GM12878 (cell line): Measurements from ENCODE around the gene TMEM201.

Experiments
- CBFB ChIP-seq: IDR thresholded peaks from 2 replicates; pipeline ENCODE4 v1.6.1; 2016; ENCODE audit warnings: antibody characterized with exemption, low read depth
- CHD2 ChIP-seq: IDR thresholded peaks from 2 replicates; pipeline ENCODE4 v1.6.1; 2011; ENCODE audit warnings: low read depth, low read length, improper control_type of control experiment, borderline replicate concordance
- EP300 ChIP-seq, 2 experiments: fragments of 150-350 bp in 1 of 2; IDR thresholded peaks; 2 replicates each; pipeline ENCODE4 v1.6.1; 2011 to 2012; ENCODE audit warnings: low read depth in 2 of 2, low read length in 2 of 2, borderline replicate concordance in 1 of 2, improper control_type of control experiment in 1 of 2, inconsistent platforms in 1 of 2; ENCODE audit not compliant: control insufficient read depth in 1 of 2
- JUNB ChIP-seq: IDR thresholded peaks from 2 replicates; pipeline ENCODE4 v1.6.1; 2016; ENCODE audit warnings: antibody characterized with exemption, mild to moderate bottlenecking
- POLR2A ChIP-seq: IDR thresholded peaks from 2 replicates; pipeline ENCODE4 v1.6.1; 2011; ENCODE audit warnings: low read depth, mild to moderate bottlenecking, low read length
- SMC3 ChIP-seq: IDR thresholded peaks from 2 replicates; pipeline ENCODE4 v1.6.1; 2011; ENCODE audit warnings: low read length, improper control_type of control experiment, borderline replicate concordance
- TF ChIP-seq, protein P1 (sequence below), 3 experiments: IDR thresholded peaks in 2 of 3; conservative IDR thresholded peaks in 1 of 3; 2 replicates each; pipeline ENCODE4 v1.5.1; 2011; ENCODE audit warnings: low read depth in 3 of 3, low read length in 3 of 3, mild to moderate bottlenecking in 3 of 3, control low read depth in 2 of 3, moderate library complexity in 2 of 3, inconsistent platforms in 1 of 3, mixed read lengths in 1 of 3; ENCODE audit not compliant: control insufficient read depth in 2 of 3, insufficient read depth in 1 of 3; ENCODE audit errors: extremely low read depth in 1 of 3
- TF ChIP-seq, protein P2 (sequence below): IDR thresholded peaks from 2 replicates; pipeline ENCODE4 v1.6.1; 2011; ENCODE audit warnings: low read depth, low read length, improper control_type of control experiment, borderline replicate concordance
- TF ChIP-seq, protein P3 (sequence below): IDR thresholded peaks from 2 replicates; pipeline ENCODE4 v1.6.1; 2012; ENCODE audit warnings: low read depth, low read length, improper control_type of control experiment

DNA sequence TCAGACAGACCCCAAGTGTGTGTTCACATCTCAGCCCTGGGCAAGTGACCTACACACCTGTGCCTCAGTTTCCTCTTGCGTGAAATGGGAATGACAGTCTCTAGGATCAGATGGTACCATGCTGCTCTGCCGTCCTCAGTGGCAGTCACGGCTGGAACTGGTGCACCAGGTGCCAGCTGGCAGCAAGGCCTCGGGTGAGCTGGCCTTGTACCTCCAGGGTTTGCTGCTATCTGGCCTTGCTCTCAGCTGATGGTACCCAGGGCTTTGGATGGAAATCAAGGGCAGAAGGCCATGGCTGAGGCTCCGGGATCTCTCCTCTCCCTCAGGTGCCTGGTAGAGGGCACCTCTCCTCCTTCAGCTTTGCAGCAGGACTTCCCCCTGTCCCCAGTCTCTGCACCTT is 21.3 kb downstream of the TMEM201 start:
- TF ChIP-seq, protein P1, sequence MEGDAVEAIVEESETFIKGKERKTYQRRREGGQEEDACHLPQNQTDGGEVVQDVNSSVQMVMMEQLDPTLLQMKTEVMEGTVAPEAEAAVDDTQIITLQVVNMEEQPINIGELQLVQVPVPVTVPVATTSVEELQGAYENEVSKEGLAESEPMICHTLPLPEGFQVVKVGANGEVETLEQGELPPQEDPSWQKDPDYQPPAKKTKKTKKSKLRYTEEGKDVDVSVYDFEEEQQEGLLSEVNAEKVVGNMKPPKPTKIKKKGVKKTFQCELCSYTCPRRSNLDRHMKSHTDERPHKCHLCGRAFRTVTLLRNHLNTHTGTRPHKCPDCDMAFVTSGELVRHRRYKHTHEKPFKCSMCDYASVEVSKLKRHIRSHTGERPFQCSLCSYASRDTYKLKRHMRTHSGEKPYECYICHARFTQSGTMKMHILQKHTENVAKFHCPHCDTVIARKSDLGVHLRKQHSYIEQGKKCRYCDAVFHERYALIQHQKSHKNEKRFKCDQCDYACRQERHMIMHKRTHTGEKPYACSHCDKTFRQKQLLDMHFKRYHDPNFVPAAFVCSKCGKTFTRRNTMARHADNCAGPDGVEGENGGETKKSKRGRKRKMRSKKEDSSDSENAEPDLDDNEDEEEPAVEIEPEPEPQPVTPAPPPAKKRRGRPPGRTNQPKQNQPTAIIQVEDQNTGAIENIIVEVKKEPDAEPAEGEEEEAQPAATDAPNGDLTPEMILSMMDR (IDR thresholded peaks at IDR 0.05 in 2 of 3, conservative IDR thresholded peaks at IDR 0.05 in 1 of 3; ENCODE audit: control insufficient read depth in 2 of 3, extremely low read depth in 1 of 3, insufficient read depth in 1 of 3, low read depth in 3 of 3, low read length in 3 of 3): no peak
- TF ChIP-seq, protein P2, sequence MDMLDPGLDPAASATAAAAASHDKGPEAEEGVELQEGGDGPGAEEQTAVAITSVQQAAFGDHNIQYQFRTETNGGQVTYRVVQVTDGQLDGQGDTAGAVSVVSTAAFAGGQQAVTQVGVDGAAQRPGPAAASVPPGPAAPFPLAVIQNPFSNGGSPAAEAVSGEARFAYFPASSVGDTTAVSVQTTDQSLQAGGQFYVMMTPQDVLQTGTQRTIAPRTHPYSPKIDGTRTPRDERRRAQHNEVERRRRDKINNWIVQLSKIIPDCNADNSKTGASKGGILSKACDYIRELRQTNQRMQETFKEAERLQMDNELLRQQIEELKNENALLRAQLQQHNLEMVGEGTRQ: no peak
- TF ChIP-seq POLR2A: no peak
- no peak for TF ChIP-seq CHD2
- TF ChIP-seq EP300 (IDR thresholded peaks at IDR 0.05; ENCODE audit: borderline replicate concordance in 1 of 2, control insufficient read depth in 1 of 2, low read depth in 2 of 2, low read length in 2 of 2): no peak
- TF ChIP-seq JUNB: no peak
- TF ChIP-seq SMC3: no peak
- TF ChIP-seq CBFB: no peak
- TF ChIP-seq, protein P3, sequence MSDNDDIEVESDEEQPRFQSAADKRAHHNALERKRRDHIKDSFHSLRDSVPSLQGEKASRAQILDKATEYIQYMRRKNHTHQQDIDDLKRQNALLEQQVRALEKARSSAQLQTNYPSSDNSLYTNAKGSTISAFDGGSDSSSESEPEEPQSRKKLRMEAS: no peak
